Hippocampal formation (tissue), 2 donors: ENCODE measurements around the gene OR51V1.
"Not testable (repeated sequence)": the region's sequence is repeated elsewhere in the genome, so short reads cannot be mapped to it uniquely, and the experiment has no call there.

Source experiments
- DNase-seq, 2 donors: peaks; one replicate each; lab custom pipeline; 2025; lab: John Stamatoyannopoulos, UW

Gene OR51V1

DNA sequence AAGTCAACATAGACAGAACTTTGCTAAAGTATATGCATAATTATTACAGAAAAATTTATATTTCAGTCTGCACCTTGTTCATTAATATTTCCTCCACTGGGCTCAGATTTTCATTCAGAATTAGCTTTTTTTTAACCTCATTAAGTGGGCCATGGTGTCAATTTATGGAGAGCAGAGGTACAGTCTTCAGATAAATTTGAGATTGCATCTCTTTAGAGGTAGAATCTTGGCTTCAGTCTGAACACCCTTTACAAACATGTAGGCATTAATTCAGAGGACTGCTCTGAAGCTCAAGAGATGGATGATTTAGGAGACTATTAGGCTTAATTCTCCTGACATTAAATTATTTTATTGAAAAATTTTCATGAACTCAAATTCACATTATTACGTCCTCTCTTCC, 29.8 kb upstream of the OR51V1 start:
- no peak for DNase-seq

DNA sequence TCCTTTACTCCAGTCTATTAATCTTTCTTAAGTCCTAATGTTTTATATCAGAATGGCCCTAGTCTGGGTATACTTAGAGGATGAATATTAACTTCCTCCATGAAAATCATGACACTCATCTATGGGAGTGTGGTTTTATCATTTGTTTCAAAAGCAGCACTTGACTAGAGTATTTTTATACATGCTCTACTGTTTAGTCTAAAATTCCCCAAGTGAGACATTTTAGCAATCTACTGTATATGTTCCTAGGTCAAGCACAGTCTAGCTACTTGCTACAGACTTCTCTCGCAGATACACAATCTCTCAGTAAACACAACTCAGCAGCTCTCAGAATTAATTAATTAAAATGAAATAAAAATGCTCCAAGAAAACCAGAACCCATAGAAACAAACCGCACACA, 29.3 kb upstream of the OR51V1 start:
- DNase-seq = no peak

DNA sequence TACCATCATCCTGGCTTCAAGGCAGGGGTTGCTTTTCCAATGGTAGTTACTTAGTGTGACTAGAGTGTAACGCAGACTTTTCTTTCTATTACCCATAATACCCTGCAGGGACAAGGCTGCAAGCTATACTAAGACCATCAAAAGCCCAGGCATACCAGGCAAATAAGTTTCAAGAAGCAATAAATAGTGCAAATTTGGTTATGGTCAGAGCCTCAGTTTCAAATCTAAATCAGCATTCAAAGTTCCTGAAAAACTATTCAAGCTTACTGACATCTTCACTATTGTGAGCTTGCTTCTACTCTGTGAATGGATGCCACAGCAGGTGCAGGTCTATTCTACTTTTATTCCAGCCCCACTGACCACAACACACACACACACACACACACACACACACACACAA, 28.9 kb upstream of the OR51V1 start:
- DNase-seq = no peak

DNA sequence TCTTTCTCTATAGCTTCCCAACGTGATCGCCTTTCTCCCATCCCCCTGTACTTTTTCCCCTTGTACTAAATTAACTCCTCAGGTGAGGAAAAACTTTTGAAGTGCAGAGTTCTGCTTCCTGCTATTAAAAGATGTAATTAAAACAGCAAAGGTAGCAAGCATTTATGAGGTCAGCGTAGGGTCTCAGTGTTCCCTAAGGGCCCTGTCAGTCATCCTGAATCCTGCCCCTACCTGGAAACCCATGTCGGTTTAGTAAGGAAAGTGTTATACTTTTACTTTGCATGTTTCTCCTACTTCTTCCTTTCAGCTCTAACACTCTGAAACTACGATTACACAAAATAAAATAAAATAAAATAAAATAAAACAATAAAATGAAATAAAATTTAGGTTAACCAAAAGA, 27.6 kb upstream of the OR51V1 start:
- DNase-seq = no peak

DNA sequence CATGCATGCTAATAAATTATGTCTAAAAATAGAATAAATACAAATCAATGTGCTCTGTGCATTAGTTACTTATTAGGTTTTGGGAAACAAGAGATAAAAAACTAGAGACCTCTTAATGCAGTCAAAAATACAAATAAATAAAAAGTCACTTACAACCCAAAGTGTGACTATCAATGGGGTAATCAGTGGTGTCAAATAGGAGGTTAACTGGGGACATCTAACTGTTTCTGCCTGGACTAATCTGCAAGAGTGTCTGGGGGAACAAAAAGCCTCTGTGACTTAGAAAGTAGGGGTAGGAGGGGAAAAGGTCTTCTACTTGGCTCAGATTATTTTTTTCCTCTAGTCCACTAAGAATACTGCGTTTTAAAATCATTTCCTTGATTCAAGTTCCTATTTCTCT, 27.2 kb upstream of the OR51V1 start:
- DNase-seq = no peak

DNA sequence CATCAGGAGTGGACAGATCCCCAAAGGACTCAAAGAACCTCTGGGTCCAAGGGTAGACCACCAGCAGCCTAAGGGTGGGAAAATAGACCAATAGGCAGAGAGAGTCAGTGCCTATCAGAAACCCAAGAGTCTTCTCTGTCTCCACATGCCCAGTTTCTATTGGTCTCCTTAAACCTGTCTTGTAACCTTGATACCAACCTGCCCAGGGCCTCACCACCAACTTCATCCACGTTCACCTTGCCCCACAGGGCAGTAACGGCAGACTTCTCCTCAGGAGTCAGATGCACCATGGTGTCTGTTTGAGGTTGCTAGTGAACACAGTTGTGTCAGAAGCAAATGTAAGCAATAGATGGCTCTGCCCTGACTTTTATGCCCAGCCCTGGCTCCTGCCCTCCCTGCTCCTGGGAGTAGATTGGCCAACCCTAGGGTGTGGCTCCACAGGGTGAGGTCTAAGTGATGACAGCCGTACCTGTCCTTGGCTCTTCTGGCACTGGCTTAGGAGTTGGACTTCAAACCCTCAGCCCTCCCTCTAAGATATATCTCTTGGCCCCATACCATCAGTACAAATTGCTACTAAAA, 26.3 kb upstream of the OR51V1 start, which contains the start of gene HBB:
Gene HBB, minus strand, starts transcription at position 340 of the 579 bp plus-strand sequence. Its CDS starts 50 bp downstream, at position 290.
- DNase-seq = peak in 1 of 2 donors; percentile 7

DNA sequence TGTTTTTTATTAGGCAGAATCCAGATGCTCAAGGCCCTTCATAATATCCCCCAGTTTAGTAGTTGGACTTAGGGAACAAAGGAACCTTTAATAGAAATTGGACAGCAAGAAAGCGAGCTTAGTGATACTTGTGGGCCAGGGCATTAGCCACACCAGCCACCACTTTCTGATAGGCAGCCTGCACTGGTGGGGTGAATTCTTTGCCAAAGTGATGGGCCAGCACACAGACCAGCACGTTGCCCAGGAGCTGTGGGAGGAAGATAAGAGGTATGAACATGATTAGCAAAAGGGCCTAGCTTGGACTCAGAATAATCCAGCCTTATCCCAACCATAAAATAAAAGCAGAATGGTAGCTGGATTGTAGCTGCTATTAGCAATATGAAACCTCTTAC, 25.0 kb upstream of the OR51V1 start:
- DNase-seq = no peak

DNA sequence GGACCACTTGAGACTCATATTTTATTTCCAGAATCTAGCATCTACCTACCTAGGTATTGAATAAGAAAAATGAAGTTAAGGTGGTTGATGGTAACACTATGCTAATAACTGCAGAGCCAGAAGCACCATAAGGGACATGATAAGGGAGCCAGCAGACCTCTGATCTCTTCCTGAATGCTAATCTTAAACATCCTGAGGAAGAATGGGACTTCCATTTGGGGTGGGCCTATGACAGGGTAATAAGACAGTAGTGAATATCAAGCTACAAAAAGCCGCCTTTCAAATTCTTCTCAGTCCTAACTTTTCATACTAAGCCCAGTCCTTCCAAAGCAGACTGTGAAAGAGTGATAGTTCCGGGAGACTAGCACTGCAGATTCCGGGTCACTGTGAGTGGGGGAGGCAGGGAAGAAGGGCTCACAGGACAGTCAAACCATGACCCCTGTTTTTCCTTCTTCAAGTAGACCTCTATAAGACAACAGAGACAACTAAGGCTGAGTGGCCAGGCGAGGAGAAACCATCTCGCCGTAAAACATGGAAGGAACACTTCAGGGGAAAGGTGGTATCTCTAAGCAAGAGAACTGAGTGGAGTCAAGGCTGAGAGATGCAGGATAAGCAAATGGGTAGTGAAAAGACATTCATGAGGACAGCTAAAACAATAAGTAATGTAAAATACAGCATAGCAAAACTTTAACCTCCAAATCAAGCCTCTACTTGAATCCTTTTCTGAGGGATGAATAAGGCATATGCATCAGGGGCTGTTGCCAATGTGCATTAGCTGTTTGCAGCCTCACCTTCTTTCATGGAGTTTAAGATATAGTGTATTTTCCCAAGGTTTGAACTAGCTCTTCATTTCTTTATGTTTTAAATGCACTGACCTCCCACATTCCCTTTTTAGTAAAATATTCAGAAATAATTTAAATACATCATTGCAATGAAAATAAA, 24.3 kb upstream of the OR51V1 start:
- no peak for DNase-seq

DNA sequence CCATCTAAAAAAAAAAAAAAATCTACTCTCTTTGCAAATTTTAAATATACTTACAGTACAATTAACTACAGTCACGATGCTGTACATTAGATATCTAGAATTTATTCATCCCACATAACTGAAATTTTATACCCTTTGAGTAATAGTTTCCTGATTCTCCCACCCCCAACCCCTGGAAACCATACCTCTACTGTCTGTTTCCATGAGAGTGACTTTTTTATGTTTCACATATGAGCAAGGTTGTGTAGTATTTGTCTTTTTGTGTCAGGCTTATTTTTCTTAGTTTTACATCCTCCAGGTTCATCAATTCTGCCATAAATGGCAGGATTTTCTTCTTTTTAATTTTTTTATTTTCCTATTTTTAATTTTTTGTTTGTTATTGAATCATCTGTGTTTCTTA, 23.2 kb upstream of the OR51V1 start:
- DNase-seq = no peak

DNA sequence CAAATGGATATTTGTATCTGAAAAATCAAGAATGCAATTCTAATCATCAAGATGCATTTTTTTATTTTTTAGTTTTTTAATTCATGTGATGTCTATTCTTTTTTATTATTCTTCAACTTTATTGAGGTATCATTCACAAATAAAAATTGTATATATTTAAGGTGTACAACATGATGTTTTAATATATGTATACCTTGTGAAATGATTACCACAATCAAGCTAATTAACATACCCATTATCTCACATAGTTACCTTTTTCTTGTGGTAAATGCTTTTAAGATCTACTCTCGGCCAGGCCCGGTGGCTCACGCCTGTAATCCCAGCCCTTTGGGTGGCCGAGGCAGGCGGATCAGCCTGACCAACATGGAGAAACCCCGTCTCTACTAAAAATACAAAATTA, 22.7 kb upstream of the OR51V1 start:
- DNase-seq = no peak

DNA sequence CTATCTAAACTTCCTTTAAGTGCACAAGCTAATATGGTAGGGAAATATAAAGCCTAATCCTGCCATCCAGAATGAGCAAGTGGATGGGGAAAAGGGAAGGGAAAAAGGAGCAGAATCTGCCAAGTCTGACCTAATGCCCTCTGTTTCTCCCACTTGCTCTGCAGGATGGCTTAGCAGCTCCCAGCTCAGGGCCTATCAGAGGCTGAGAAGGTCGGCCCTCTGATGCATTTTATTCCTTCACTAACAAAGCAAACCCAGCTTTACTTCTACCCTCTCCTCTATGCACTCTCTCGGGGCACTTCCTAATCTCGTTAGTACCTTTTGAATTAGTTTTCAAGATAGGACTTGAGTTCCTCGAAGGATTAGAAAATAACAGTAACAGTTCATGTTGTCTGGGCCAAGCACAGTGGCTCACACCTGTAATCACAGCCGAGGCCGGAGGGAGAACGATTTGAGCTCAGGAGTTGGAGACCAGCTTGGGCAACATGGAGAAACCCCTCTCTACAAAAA, 9.9 kb upstream of the OR51V1 start:
- no peak for DNase-seq

DNA sequence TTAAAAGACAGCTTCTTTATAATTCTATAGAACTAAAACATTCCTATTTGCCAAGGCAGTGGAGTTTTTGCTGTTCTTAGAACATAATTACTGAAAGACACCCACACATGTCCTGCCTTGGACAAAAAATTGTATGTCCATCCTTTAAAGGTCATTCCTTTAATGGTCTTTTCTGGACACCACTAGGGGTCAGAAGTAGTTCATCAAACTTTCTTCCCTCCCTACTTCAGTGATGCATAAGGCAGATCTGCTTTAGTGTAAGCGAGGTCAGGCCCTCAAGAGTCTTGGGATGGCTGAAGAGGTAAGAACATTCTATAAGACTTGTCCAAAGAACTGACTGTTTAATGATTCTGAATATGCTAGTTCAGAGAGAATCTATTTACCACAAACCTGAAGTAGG, 4.3 kb upstream of the OR51V1 start:
- no peak for DNase-seq

DNA sequence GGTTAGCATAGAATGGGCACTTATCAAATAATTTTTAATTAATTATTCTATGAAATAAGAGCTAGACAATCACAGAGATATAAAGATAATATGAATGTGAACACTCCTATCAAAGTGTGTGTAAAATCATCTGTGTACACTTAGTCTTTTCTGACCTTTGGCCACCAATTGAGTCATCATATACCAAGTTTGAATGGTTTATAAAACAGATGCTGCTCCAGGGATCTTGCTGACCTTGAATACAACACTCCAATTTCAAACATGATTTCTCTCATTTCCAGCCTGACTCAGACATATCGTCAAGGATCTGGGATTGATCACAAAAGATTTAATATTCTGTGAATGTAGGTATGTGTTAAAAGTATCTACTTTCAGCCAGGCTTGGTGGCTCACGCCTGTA, 2.9 kb upstream of the OR51V1 start:
- DNase-seq = no peak

DNA sequence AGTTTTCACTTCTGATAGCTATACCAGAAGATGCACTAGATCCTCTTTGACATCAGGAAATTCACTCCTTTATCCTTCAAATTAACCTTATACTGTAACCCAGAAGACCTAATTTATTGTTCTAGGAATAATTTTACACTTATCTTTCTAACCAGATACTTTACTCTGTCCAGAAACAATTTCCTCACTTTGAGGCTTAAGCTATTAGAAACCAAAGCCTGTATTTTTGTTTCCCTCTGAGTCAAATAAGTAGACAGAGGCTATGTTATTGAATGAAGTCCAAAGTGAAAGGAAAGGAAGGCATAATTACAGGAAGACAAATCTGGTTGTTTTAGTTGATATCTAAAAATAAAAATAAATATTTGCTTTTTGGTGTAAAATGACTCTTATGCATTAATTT, 2.2 kb downstream of the OR51V1 start:
- no peak for DNase-seq

DNA sequence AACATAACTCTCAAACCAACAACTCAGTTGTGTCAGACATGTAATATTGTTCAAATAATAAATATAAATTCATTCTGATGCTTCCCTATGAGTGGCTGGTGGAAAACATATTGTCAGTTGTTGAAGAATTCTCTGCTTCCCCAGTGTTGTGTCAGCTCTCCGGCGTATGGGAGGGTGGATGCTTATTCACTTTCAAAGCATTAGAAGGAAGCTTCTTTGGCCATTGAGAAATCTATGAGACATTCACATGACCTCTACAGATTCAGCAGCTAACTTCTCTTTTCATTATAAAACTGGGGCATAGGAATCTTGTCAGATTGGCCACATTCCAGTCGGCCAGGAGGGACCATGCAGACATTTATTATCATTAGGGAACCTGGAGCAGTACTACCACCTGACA, 2.9 kb downstream of the OR51V1 start:
- DNase-seq = no peak

DNA sequence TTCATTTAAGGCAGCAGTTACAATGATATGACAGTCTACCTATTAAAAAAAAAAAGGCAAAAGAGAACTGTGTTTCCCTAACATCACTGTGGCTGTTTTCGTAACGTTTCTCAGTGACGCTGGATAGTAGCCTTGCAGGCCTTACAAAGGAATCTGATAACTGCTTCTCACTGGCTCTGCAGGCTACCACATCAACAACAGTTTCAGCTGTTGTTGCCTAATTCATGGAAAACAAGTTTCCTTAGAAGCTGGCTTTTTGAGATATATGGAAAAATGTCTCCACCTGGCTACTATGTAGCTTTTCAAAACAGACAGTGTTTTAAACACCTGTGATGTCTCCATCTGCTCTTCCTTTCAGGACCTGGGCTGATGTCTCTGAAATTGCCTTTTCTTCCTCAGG, 3.8 kb downstream of the OR51V1 start:
- DNase-seq = no peak

DNA sequence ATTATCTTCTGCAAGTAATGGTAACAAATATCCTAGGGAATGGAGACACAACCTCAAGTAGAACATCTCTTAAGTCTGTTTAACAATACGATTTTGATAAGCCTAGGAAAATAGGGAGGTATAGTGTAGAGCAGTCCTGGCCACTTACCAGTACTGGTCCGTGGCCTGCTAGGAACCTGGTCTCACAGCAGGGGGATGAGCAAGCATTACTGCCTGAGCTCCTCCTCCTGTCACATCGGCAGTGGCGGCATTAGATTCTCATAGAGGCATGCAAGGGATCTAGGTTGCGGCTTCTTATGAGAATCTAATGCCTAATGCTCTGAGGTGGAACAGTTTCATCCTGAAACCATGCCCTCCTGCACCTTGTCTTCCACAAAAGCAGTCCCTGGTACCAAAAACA, 4.4 kb downstream of the OR51V1 start:
- no peak for DNase-seq

DNA sequence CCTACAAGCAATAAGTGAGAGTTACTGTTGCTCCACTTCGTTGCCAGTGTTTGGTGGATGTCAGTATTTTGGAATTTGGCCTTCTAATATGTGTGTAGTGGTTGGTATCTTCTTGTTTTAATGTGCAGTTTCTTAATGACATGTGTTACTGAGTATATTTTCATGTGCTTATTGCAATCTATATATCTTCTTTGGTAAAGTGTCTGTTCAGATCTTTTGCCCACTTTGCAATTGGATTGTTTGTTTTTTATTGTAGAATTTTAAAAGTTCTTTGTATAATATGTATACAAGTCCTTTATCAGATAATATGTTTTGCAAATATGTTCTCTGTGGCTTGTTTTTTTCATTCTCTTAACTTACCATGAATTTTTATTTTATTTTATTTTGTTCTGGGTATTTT, 7.7 kb downstream of the OR51V1 start:
- DNase-seq = no peak

DNA sequence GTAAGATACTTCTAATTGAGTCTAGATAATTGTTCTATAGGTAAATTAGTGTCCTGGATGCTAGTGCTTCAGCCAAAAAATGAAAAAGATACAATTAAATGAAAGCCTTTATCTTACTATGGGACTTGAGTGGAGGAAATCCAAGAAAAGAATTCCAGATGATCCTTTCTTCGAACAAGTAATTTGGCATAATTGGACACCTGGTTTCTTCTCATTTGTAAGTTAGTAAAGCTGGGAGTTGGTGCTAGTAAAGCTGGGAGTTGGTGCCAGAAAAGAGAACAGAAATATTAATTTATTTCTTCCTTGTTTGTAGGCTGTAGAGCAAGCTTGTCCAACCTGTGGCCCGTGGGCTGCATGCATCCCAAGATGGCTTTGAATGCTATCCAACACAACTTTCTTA, 12.3 kb downstream of the OR51V1 start:
- DNase-seq = no peak

DNA sequence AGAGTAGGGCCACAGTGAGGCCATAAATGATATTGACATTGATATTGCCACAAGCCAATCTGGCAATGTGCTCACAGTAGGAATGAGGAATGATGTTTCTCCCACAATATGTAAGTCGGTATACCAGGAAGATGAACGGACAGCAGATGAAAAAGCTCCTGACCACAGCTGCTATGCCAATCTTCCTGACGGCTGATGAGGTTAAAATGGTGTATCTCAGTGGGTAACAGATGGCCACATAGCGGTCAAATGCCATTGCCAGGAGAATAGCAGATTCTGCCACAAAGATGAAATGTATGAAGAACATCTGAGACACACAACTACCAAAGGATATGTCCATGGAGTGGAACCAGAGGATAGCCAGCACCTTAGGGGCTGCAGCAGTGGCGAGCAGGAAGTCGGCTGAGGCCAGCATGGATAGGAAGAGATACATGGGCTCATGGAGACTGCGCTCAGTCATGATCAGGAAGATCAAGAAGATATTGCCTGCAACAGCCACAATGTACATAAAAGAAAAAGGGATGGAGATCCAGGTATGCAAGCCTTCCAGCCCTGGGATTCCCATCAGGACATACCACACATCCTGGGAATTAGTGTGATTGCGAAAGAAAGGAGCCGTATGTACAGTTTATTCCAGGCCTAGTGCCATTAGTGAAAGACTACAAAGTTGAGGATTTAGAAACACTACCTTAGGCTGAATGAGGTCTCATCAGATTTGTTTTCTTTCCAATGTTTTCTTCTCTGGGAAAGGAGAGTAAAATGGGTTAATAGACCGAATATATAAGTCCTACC, 22.2 kb downstream of the OR51V1 start:
- DNase-seq = no peak

DNA sequence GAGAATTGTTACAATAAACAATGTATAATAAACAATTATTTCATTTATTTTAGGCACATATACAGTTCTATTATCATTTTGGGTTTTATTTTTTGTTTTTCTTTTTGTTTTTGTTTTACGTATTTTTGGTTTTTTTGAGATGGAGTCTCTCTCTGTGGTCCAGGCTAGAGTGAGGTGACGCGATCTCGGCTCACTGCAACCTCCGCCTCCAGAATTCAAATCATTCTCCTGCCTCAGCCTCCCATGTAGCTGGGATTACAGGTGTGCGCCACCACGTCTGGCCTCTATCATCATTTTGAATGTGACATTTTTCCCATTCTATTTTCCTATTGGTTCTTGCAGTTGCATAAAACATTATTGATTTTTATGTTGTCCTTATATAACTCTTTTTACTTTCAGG, 25.5 kb downstream of the OR51V1 start:
- no peak for DNase-seq

DNA sequence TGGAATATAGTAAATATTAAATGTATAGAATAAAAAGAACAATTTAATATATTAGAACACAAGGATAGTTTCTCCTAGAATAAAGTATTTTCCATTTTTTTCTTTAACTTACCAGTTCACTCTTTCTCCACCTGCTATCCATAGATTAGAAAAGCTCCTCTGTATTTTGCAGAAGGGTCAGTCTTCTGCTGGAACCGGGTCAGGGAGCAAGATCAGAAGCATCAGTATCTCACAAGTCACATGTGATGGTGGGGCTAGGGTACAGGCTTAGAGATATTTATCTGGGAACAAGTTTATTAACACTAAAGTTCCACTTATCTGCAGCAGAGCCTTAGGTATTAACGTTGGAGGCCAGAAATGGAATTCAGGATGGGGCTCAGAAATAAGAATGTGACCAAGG, 28.6 kb downstream of the OR51V1 start:
- no peak for DNase-seq

DNA sequence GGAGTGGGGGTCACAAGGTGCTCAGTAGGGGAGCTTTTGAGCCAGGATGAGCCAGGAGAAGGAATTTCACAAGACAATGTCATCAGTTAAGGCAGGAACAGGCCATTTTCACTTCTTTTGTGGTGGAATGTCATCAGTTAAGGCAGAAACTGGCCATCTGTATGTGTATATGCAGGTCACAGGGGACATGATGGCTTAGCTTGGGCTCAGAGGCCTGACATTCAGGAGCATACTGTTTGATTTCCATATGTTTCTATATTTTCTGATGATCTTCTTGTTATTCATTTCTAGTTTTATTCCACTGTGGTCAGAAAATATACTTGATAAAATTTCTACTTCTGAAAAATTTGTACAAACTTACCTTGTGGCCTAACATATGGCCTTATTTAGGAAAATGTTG, 34.6 kb downstream of the OR51V1 start:
- not testable (repeated sequence) for DNase-seq
